Stomach smooth muscle (tissue), 2 donors: ENCODE results near the gene EYA2.

Source experiments
- H3K27ac ChIP-seq: one replicate; pipeline ENCODE4 v1.7.0; 2013; ENCODE audit warnings: mild to moderate bottlenecking, low read length, inconsistent platforms
- H3K27me3 ChIP-seq, 2 donors: one replicate each; pipeline ENCODE4 v1.7.0; 2013; ENCODE audit warnings: low read length in 2 of 2; ENCODE audit not compliant: insufficient read depth in 2 of 2, control insufficient read depth in 1 of 2
- H3K36me3 ChIP-seq, 2 donors: one replicate each; pipeline ENCODE4 v1.7.0; 2013; ENCODE audit warnings: low read length in 2 of 2; ENCODE audit not compliant: control insufficient read depth in 2 of 2, insufficient read depth in 2 of 2
- H3K4me1 ChIP-seq: one replicate; pipeline ENCODE4 v1.7.0; 2013; ENCODE audit warnings: low read length; ENCODE audit not compliant: control insufficient read depth, insufficient read depth
- H3K4me3 ChIP-seq, 2 donors: one replicate each; pipeline ENCODE4 v1.7.0; 2013; ENCODE audit warnings: low read length in 2 of 2
- H3K9ac ChIP-seq, 2 donors: one replicate each; pipeline ENCODE4 v1.7.0; 2013; ENCODE audit warnings: low read length in 2 of 2, mild to moderate bottlenecking in 1 of 2
- H3K9me3 ChIP-seq, 2 donors: one replicate each; pipeline ENCODE4 v1.7.0; 2013; ENCODE audit warnings: low read length in 2 of 2; ENCODE audit not compliant: control insufficient read depth in 2 of 2
- donor health status: healthy.
- donor health status: Pancreatic carcinoma.

EYA2 gene

GRCh38 chr20:47212606-47213207, 318.1 kb downstream of the EYA2 start:
- no peaks in the 10 kb centered on the region for H3K9me3 ChIP-seq
- H3K27ac ChIP-seq = no peak overlapping the region
- no peak overlapping the region for H3K9ac ChIP-seq
- peaks cover 39 to 49% of the 10 kb centered on the region in 2 donors for H3K36me3 ChIP-seq
- H3K4me1 ChIP-seq = peaks cover under 1% of the 10 kb centered on the region
- H3K4me3 ChIP-seq = no peak overlapping the region
- H3K27me3 ChIP-seq = no peaks in the 10 kb centered on the region

- no peak overlapping the region for H3K4me3 ChIP-seq
- no peaks in the 10 kb centered on the region for H3K9me3 ChIP-seq
- H3K27ac ChIP-seq = no peak overlapping the region
- H3K27me3 ChIP-seq = no peaks in the 10 kb centered on the region
- peaks cover 5% of the 10 kb centered on the region for H3K4me1 ChIP-seq
- H3K9ac ChIP-seq = no peak overlapping the region
- H3K36me3 ChIP-seq = peaks cover 39 to 42% of the 10 kb centered on the region in 2 donors
Observed at GRCh38 chr20:47213966-47214365, 319.3 kb downstream of the EYA2 start.

- Histone ChIP-seq H3K4me1 (peaks cover 5% of the 10 kb centered on the region), H3K27ac (no peak overlapping the region), H3K9ac (no peak overlapping the region), H3K27me3 (no peaks in the 10 kb centered on the region), H3K9me3 (no peaks in the 10 kb centered on the region), H3K4me3 (no peak overlapping the region), H3K36me3 (peaks cover 27 to 34% of the 10 kb centered on the region in 2 donors)
Observed at GRCh38 chr20:47215653-47216397, 321.2 kb downstream of the EYA2 start.

- peaks cover 5% of the 10 kb centered on the region for H3K4me1 ChIP-seq
- no peaks in the 10 kb centered on the region for H3K9me3 ChIP-seq
- no peaks in the 10 kb centered on the region for H3K27me3 ChIP-seq
- H3K9ac ChIP-seq = no peak overlapping the region
- H3K4me3 ChIP-seq = no peak overlapping the region
- H3K27ac ChIP-seq = no peak overlapping the region
- H3K36me3 ChIP-seq = peaks cover 20 to 31% of the 10 kb centered on the region in 2 donors
Observed at GRCh38 chr20:47216819-47217410, 322.3 kb downstream of the EYA2 start.

- Histone ChIP-seq H3K4me3 (no peak overlapping the region), H3K4me1 (peaks cover 5% of the 10 kb centered on the region), H3K27ac (no peak overlapping the region), H3K9ac (peak overlapping the region in 1 of 2 donors; percentile 21), H3K36me3 (peaks cover 12 to 27% of the 10 kb centered on the region in 2 donors), H3K9me3 (no peaks in the 10 kb centered on the region), H3K27me3 (no peaks in the 10 kb centered on the region)
Observed at GRCh38 chr20:47217482-47218446, 323.1 kb downstream of the EYA2 start.

- Histone ChIP-seq H3K27me3 (no peaks in the 10 kb centered on the region), H3K4me1 (peaks cover 5% of the 10 kb centered on the region), H3K4me3 (no peak overlapping the region), H3K9me3 (no peaks in the 10 kb centered on the region), H3K9ac (no peak overlapping the region), H3K36me3 (peaks cover 17 to 23% of the 10 kb centered on the region in 2 donors), H3K27ac (no peak overlapping the region)
Observed at GRCh38 chr20:47220161-47220582, 325.5 kb downstream of the EYA2 start.

DNA sequence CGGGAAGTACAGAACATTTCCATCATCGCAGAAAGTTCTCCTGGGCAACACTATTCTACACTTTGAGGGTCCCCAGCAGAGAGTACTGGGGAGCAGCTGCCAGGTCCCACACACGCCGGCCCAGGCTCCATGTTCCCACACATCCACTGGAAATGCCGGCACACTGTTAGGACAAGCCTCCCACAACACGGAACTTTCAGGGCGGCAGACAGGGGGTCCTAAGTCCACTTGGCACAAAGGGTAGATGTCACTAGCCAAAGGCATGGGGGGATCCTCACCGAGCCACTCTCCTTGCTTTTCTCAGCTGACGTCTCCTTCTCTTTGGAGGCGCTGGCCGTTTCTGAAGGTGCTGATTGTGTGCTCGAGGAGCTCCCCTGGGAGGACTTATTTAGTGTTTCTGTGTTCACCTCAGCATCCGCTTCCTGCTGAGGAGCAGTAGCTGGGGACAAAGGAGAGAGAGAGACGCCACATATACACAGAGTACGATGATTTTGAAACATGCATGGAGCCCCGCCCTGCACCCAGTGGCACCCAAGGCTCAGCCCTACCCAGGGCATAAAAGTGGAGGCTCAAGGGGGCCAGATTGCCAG, 326.5 kb downstream of the EYA2 start:
- Histone ChIP-seq H3K4me3 (no peak overlapping the region), H3K27ac (no peak overlapping the region), H3K9ac (no peak overlapping the region), H3K27me3 (no peaks in the 10 kb centered on the region), H3K36me3 (peaks cover 17 to 21% of the 10 kb centered on the region in 2 donors), H3K4me1 (peaks cover 5% of the 10 kb centered on the region), H3K9me3 (no peaks in the 10 kb centered on the region)

GRCh38 chr20:47222468-47223119, 328.0 kb downstream of the EYA2 start:
- no peak overlapping the region for H3K9ac ChIP-seq
- peaks cover 25% of the 10 kb centered on the region in 2 donors for H3K36me3 ChIP-seq
- no peaks in the 10 kb centered on the region for H3K27me3 ChIP-seq
- no peak overlapping the region for H3K4me3 ChIP-seq
- H3K4me1 ChIP-seq = peaks cover 5% of the 10 kb centered on the region
- H3K27ac ChIP-seq = no peak overlapping the region
- H3K9me3 ChIP-seq = no peaks in the 10 kb centered on the region

GRCh38 chr20:47223896-47224295, 329.3 kb downstream of the EYA2 start:
- peaks cover 25 to 32% of the 10 kb centered on the region in 2 donors for H3K36me3 ChIP-seq
- H3K9me3 ChIP-seq = no peaks in the 10 kb centered on the region
- H3K4me1 ChIP-seq = no peaks in the 10 kb centered on the region
- no peak overlapping the region for H3K27ac ChIP-seq
- H3K27me3 ChIP-seq = no peaks in the 10 kb centered on the region
- no peak overlapping the region for H3K9ac ChIP-seq
- no peak overlapping the region for H3K4me3 ChIP-seq
